ENCODE measurements around the gene KCNE2. TPM values are rescaled to one million over a fixed set of nuclear protein-coding genes. Genes with fewer than 3 reads are reported as not detected.

Gene KCNE2
- polyA plus RNA-seq, 1 donor from 2014 or later = 0.25 TPM

DNA sequence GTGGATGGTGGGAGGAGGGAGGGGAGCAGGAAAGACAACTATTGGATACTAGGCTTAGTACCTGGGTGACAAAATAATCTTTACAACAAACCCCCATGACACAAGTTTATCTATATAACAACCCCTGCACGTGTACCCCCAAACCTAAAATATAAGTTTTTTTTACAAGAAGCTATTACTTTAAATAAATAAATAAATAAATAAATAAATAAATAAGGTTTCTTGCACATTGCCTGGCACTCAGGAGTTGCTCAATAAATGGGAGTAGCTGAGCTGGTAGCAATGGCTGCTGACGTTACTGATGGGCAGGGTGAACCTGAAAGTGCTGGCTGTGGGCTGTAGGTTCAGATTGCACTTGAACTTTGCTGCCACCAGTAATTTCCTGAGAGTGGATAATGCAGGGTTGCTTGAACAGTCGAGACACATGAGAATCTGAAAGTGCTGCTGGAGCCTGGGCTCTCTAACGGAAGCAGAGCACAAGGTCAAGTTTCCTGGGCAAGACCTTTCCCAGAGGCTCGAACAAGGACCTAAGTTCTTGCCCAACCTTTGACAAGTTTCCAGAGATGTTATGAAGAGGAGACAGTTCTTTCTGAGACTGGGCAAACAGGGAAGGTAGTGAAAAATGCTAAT lies 14.8 kb upstream of the KCNE2 start:
- Histone ChIP-seq H3K9me3 (ENCODE audit: low read length) (no peaks in the 10 kb centered on the region), H4K20me1 (ENCODE audit: insufficient read depth) (no peaks in the 10 kb centered on the region), H3K27ac (ENCODE audit: low read length) (no peak overlapping the region), H3K9me2 (ENCODE audit: insufficient read depth, low read length) (no peaks in the 10 kb centered on the region), H3K79me2 (replicated peaks; ENCODE audit: insufficient read depth, low read length) (no peaks in the 10 kb centered on the region), H3F3A (ENCODE audit: insufficient read depth, low read length, poor library complexity, severe bottlenecking) (no peaks in the 10 kb centered on the region), H3K4me2 (ENCODE audit: low read length) (no peak overlapping the region), H3K36me3 (ENCODE audit: insufficient read depth, low read length) (no peaks in the 10 kb centered on the region), H3K9ac (ENCODE audit: low read length) (no peak overlapping the region), H3K27me3 (ENCODE audit: insufficient read depth, low read depth, low read length) (no peaks in the 10 kb centered on the region), H3K4me3 (ENCODE audit: low read length) (no peak overlapping the region), H2AFZ (ENCODE audit: low read depth, low read length) (no peak overlapping the region)
- TF ChIP-seq, protein P1, sequence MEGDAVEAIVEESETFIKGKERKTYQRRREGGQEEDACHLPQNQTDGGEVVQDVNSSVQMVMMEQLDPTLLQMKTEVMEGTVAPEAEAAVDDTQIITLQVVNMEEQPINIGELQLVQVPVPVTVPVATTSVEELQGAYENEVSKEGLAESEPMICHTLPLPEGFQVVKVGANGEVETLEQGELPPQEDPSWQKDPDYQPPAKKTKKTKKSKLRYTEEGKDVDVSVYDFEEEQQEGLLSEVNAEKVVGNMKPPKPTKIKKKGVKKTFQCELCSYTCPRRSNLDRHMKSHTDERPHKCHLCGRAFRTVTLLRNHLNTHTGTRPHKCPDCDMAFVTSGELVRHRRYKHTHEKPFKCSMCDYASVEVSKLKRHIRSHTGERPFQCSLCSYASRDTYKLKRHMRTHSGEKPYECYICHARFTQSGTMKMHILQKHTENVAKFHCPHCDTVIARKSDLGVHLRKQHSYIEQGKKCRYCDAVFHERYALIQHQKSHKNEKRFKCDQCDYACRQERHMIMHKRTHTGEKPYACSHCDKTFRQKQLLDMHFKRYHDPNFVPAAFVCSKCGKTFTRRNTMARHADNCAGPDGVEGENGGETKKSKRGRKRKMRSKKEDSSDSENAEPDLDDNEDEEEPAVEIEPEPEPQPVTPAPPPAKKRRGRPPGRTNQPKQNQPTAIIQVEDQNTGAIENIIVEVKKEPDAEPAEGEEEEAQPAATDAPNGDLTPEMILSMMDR (IDR thresholded peaks at IDR 0.05; ENCODE audit: poor library complexity, severe bottlenecking) = no peak
- TF ChIP-seq MXI1 (conservative IDR thresholded peaks at IDR 0.05; ENCODE audit: poor library complexity, severe bottlenecking) = no peak
- no peak for TF ChIP-seq TAF1 (IDR thresholded peaks at IDR 0.05; ENCODE audit: low read depth)
- no peak for TF ChIP-seq EP300 (conservative IDR thresholded peaks at IDR 0.05; ENCODE audit: poor library complexity, severe bottlenecking)
- TF ChIP-seq, protein P2, sequence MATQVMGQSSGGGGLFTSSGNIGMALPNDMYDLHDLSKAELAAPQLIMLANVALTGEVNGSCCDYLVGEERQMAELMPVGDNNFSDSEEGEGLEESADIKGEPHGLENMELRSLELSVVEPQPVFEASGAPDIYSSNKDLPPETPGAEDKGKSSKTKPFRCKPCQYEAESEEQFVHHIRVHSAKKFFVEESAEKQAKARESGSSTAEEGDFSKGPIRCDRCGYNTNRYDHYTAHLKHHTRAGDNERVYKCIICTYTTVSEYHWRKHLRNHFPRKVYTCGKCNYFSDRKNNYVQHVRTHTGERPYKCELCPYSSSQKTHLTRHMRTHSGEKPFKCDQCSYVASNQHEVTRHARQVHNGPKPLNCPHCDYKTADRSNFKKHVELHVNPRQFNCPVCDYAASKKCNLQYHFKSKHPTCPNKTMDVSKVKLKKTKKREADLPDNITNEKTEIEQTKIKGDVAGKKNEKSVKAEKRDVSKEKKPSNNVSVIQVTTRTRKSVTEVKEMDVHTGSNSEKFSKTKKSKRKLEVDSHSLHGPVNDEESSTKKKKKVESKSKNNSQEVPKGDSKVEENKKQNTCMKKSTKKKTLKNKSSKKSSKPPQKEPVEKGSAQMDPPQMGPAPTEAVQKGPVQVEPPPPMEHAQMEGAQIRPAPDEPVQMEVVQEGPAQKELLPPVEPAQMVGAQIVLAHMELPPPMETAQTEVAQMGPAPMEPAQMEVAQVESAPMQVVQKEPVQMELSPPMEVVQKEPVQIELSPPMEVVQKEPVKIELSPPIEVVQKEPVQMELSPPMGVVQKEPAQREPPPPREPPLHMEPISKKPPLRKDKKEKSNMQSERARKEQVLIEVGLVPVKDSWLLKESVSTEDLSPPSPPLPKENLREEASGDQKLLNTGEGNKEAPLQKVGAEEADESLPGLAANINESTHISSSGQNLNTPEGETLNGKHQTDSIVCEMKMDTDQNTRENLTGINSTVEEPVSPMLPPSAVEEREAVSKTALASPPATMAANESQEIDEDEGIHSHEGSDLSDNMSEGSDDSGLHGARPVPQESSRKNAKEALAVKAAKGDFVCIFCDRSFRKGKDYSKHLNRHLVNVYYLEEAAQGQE (IDR thresholded peaks at IDR 0.05; ENCODE audit: borderline replicate concordance) = no peak
- no peak for TF ChIP-seq SMC3 (conservative IDR thresholded peaks at IDR 0.05; ENCODE audit: poor library complexity)
- no peak for TF ChIP-seq POLR2AphosphoS5 (IDR thresholded peaks at IDR 0.05)
- no peak for TF ChIP-seq RAD21 (conservative IDR thresholded peaks at IDR 0.05)
- TF ChIP-seq EZH2 (IDR thresholded peaks at IDR 0.05; ENCODE audit: borderline replicate concordance, insufficient read depth, low read length, poor library complexity, severe bottlenecking) = no peak

DNA sequence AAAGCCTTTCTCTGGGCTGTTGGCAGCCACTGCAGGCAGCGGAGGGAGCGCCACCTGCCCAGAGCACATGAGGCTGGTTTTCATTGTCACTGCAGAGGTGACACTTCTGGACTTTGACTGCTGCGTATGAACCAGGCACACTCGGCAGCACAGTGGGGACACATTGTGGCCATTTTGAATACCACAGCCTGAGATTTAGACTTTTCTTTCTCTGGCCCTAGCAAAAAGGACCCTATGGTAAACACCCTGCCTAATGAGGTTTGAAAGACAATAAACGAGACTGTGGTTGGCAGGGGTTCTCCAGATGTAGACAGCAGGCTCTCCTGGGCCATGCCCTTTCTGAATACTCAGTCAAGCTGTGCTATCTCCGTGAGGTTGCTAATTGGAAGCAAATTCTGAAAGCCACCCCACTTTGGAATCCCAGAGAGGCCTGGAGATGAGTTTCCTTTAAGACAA lies 12.0 kb upstream of the KCNE2 start:
- Histone ChIP-seq H3K27ac (ENCODE audit: low read length) (no peak overlapping the region), H3K9me2 (ENCODE audit: insufficient read depth, low read length) (no peaks in the 10 kb centered on the region), H3K36me3 (ENCODE audit: insufficient read depth, low read length) (no peaks in the 10 kb centered on the region), H4K20me1 (ENCODE audit: insufficient read depth) (no peaks in the 10 kb centered on the region), H2AFZ (ENCODE audit: low read depth, low read length) (no peak overlapping the region), H3K4me3 (ENCODE audit: low read length) (no peak overlapping the region), H3K27me3 (ENCODE audit: insufficient read depth, low read depth, low read length) (no peaks in the 10 kb centered on the region), H3F3A (ENCODE audit: insufficient read depth, low read length, poor library complexity, severe bottlenecking) (no peaks in the 10 kb centered on the region), H3K9me3 (ENCODE audit: low read length) (no peaks in the 10 kb centered on the region), H3K9ac (ENCODE audit: low read length) (no peak overlapping the region), H3K79me2 (replicated peaks; ENCODE audit: insufficient read depth, low read length) (no peaks in the 10 kb centered on the region), H3K4me2 (ENCODE audit: low read length) (no peak overlapping the region)
- peak; percentile 98 for TF ChIP-seq SMC3 (conservative IDR thresholded peaks at IDR 0.05; ENCODE audit: poor library complexity)
- TF ChIP-seq, protein P1 (IDR thresholded peaks at IDR 0.05; ENCODE audit: poor library complexity, severe bottlenecking) = peak; percentile 92
- TF ChIP-seq, protein P2 (IDR thresholded peaks at IDR 0.05; ENCODE audit: borderline replicate concordance) = no peak
- TF ChIP-seq EP300 (conservative IDR thresholded peaks at IDR 0.05; ENCODE audit: poor library complexity, severe bottlenecking) = no peak
- TF ChIP-seq POLR2AphosphoS5 (IDR thresholded peaks at IDR 0.05) = no peak
- peak; percentile 97 for TF ChIP-seq RAD21 (conservative IDR thresholded peaks at IDR 0.05)
- no peak for TF ChIP-seq EZH2 (IDR thresholded peaks at IDR 0.05; ENCODE audit: borderline replicate concordance, insufficient read depth, low read length, poor library complexity, severe bottlenecking)
- TF ChIP-seq TAF1 (IDR thresholded peaks at IDR 0.05; ENCODE audit: low read depth) = no peak
- peak; percentile 27 for TF ChIP-seq MXI1 (conservative IDR thresholded peaks at IDR 0.05; ENCODE audit: poor library complexity, severe bottlenecking)
